Caco-2 (cell line): Measurements from ENCODE around the gene UBXN6. TPM values are rescaled to one million over a fixed set of nuclear protein-coding genes. Genes with fewer than 3 reads are reported as not detected.

Experiments used
- BruUV-seq: library from RNA; stranded (reverse); fragments of 400-500 nt; replicated peaks from 2 replicates; lab custom pipeline; 2021; lab: Mats Ljungman, UMichigan
- CTCF ChIA-PET: fragments of 300-600 bp; sonication (Branson Sonifier 250); formaldehyde crosslinking; loops from one replicate; lab custom pipeline; 2022; ENCODE audit warnings: antibody characterized with exemption; lab: Charles Lee
- POLR2A ChIA-PET: fragments of 300-600 bp; sonication (Branson Sonifier 250); formaldehyde crosslinking; loops from one replicate; lab custom pipeline; 2022; ENCODE audit warnings: antibody characterized with exemption; lab: Charles Lee
- DNase-seq, 2 experiments: peaks; one replicate each; pipeline versions ENCODE4 v3.0.0 to v3.0.0-alpha.2; 2020 to 2022
- H3K27me3 ChIP-seq: replicated peaks from 2 replicates; pipeline ENCODE4 v1.6.0; 2011; ENCODE audit warnings: low read length; ENCODE audit not compliant: control insufficient read depth, insufficient read depth
- H3K36me3 ChIP-seq: 2 replicates; pipeline ENCODE4 v1.5.1; 2011; ENCODE audit warnings: low read length; ENCODE audit not compliant: control insufficient read depth, insufficient read depth
- H3K4me1 ChIP-seq: fragments of 250-450 bp; sonication (Bioruptor Pico); 2 replicates; pipeline ENCODE4 v1.5.1; 2020; ENCODE audit warnings: mild to moderate bottlenecking
- H3K4me3 ChIP-seq: 2 replicates; pipeline ENCODE4 v1.5.1; 2011; ENCODE audit warnings: low read depth, mild to moderate bottlenecking, control low read depth, low read length
- H3K9me3 ChIP-seq: fragments of 250-450 bp; sonication (Bioruptor Pico); 2 replicates; pipeline ENCODE4 v1.5.1; 2020; ENCODE audit warnings: mild to moderate bottlenecking, moderate library complexity
- H3K27ac Mint-ChIP-seq: one replicate; pipeline ENCODE4 v1.8.0; 2022; ENCODE audit warnings: mixed read lengths; ENCODE audit not compliant: unreplicated experiment
- H3K27me3 Mint-ChIP-seq: one replicate; pipeline ENCODE4 v1.8.0; 2022; ENCODE audit warnings: mixed read lengths; ENCODE audit not compliant: insufficient read depth, unreplicated experiment
- H3K36me3 Mint-ChIP-seq: one replicate; pipeline ENCODE4 v1.8.0; 2022; ENCODE audit warnings: mild to moderate bottlenecking, mixed read lengths; ENCODE audit not compliant: insufficient read depth, unreplicated experiment
- H3K4me1 Mint-ChIP-seq: one replicate; pipeline ENCODE4 v1.8.0; 2022; ENCODE audit warnings: low read depth, mixed read lengths; ENCODE audit not compliant: unreplicated experiment
- H3K4me3 Mint-ChIP-seq: one replicate; pipeline ENCODE4 v1.8.0; 2022; ENCODE audit warnings: mild to moderate bottlenecking, moderate library complexity, mixed read lengths; ENCODE audit not compliant: unreplicated experiment
- H3K9me3 Mint-ChIP-seq: one replicate; pipeline ENCODE4 v1.8.0; 2022; ENCODE audit warnings: mixed read lengths; ENCODE audit not compliant: unreplicated experiment
- intact Hi-C: fragments of 100-400 bp; cut with micrococcal nuclease; formaldehyde crosslinking; loops from one replicate; pipeline ENCODE4 v1.10.0; 2022; ENCODE audit not compliant: unreplicated experiment
- total RNA-seq: library from RNA; stranded (reverse); gene quantifications from 2 replicates; pipeline ENCODE4 v1.2.3, GENCODE V29; 2022
- TF ChIP-seq, protein P1 (sequence below), 2 experiments: fragments of 200-600 bp in 1 of 2; IDR thresholded peaks; 1 replicate in 1 of 2; 2 replicates in 1 of 2; pipeline versions ENCODE4 v1.5.1 to v1.8.0; 2011 to 2022; ENCODE audit warnings: antibody characterized with exemption in 1 of 2, control low read depth in 1 of 2, inconsistent platforms in 1 of 2, low read depth in 1 of 2, low read length in 1 of 2, mild to moderate bottlenecking in 1 of 2, moderate library complexity in 1 of 2; ENCODE audit not compliant: insufficient read depth in 1 of 2, severe bottlenecking in 1 of 2, unreplicated experiment in 1 of 2

Gene UBXN6
- total RNA-seq, 1 experiment from 2014 or later: 42.9 TPM

DNA sequence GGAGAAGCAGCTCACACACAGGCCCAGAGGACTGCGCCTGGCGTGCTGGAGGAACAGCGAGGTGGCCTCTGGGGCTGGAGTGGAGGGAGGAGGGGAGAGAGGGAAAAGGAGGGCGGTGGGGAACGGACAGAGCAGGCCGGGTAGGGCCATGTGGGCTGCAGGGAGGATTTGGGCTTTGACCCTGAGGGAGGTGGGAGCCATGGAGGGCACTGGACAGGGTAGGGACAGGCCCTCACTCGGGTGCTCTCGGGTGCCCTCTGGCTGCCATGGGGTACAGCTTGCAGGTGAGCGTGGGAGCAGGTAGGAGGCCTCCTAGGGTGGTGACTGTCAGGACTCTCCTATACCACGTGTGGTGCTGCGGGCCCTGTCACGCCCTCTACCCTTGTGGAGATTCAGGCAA lies 37.9 kb upstream of the UBXN6 start:
- H3K9me3 Mint-ChIP-seq: no peaks in the 10 kb centered on the region
- H3K27me3 Mint-ChIP-seq: no peaks in the 10 kb centered on the region
- Histone ChIP-seq H3K4me3 (no peak overlapping the region), H3K36me3 (peaks cover 1% of the 10 kb centered on the region), H3K4me1 (no peaks in the 10 kb centered on the region), H3K9me3 (no peaks in the 10 kb centered on the region), H3K27me3 (no peaks in the 10 kb centered on the region)
- ChIA-PET CTCF (interaction anchor here (0.6 kb wide), 1 partner anchor 140 kb away, joined by 3 read pairs; no protein-coding TSS in a partner anchor), POLR2A (no interaction called here)
- intact Hi-C loops: no loop called here
- DNase-seq: no peak
- TF ChIP-seq, protein P1, sequence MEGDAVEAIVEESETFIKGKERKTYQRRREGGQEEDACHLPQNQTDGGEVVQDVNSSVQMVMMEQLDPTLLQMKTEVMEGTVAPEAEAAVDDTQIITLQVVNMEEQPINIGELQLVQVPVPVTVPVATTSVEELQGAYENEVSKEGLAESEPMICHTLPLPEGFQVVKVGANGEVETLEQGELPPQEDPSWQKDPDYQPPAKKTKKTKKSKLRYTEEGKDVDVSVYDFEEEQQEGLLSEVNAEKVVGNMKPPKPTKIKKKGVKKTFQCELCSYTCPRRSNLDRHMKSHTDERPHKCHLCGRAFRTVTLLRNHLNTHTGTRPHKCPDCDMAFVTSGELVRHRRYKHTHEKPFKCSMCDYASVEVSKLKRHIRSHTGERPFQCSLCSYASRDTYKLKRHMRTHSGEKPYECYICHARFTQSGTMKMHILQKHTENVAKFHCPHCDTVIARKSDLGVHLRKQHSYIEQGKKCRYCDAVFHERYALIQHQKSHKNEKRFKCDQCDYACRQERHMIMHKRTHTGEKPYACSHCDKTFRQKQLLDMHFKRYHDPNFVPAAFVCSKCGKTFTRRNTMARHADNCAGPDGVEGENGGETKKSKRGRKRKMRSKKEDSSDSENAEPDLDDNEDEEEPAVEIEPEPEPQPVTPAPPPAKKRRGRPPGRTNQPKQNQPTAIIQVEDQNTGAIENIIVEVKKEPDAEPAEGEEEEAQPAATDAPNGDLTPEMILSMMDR (IDR thresholded peaks at IDR 0.05; ENCODE audit: insufficient read depth in 1 of 2, low read depth in 1 of 2, low read length in 1 of 2, severe bottlenecking in 1 of 2, unreplicated experiment in 1 of 2): no peak
- no TSS peak for BruUV-seq
- peaks cover 22% of the 10 kb centered on the region for H3K36me3 Mint-ChIP-seq
- H3K4me3 Mint-ChIP-seq: no peak overlapping the region
- H3K4me1 Mint-ChIP-seq: no peaks in the 10 kb centered on the region
- no peak overlapping the region for H3K27ac Mint-ChIP-seq

DNA sequence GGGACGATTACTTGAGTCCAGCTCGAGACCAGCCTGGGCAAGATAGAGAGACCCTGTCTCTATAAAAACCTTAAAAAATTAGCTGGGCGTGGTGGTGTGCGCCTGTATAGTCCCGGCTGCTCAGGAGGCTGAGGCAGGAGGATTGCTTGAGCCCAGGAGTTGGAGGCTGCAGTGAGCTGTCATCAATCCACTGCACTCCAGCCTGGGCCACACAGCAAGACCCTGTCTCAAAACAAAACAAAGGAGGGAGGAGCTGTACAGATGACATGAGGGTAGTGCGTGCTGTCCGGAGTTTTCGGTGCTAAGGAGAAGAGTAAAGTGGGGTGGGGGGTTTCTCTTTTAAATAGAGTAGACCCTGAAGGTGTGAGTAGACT lies 37.1 kb upstream of the UBXN6 start:
- H3K36me3 Mint-ChIP-seq: peaks cover 21% of the 10 kb centered on the region
- H3K4me3 Mint-ChIP-seq: no peak overlapping the region

DNA sequence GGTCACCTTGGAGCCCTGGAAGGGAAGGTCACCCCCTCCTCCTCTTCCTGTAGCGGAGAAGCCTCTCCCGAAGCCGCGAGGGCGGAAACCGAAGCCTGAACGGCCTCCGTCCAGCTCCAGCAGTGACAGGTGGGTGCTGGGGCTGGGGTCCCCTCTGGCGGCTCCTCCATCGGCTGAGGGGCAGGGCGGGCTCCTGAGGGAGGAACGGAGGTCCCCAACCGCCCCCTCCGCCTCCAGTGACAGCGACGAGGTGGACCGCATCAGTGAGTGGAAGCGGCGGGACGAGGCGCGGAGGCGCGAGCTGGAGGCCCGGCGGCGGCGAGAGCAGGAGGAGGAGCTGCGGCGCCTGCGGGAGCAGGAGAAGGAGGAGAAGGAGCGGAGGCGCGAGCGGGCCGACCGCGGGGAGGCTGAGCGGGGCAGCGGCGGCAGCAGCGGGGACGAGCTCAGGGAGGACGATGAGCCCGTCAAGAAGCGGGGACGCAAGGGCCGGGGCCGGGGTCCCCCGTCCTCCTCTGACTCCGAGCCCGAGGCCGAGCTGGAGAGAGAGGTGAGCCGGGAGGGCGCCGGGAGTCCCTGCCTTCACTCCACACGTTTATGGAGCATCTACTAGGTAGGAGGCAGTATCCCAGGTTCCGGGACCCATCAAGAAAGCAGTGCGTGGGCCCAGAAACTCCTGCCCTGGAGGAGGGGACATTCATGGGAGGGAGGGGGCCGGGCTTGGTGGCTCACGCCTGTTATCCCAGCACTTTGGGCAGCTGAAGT lies 36.5 kb upstream of the UBXN6 start:
- DNase-seq: no peak
- no peaks in the 10 kb centered on the region for H3K9me3 ChIP-seq
- no peak overlapping the region for H3K27ac Mint-ChIP-seq
- H3K9me3 Mint-ChIP-seq: no peaks in the 10 kb centered on the region
- H3K27me3 Mint-ChIP-seq: no peaks in the 10 kb centered on the region
- H3K4me1 Mint-ChIP-seq: no peaks in the 10 kb centered on the region
- ChIA-PET CTCF (interaction anchor here (0.6 kb wide), 1 partner anchor 794 kb away, joined by 4 read pairs; the partner anchor contains the start of gene PIP5K1C), POLR2A (no interaction called here)
- no peak overlapping the region for H3K4me3 Mint-ChIP-seq
- peaks cover 1% of the 10 kb centered on the region for H3K36me3 ChIP-seq
- TF ChIP-seq, protein P1 (IDR thresholded peaks at IDR 0.05; ENCODE audit: insufficient read depth in 1 of 2, low read depth in 1 of 2, low read length in 1 of 2, severe bottlenecking in 1 of 2, unreplicated experiment in 1 of 2): no peak
- no peaks in the 10 kb centered on the region for H3K27me3 ChIP-seq
- no peak overlapping the region for H3K4me3 ChIP-seq
- no TSS peak for BruUV-seq
- intact Hi-C loops: no loop called here
- H3K36me3 Mint-ChIP-seq: peaks cover 21% of the 10 kb centered on the region
- H3K4me1 ChIP-seq: no peaks in the 10 kb centered on the region

More for the DNA sequence above, 37.1 kb upstream of the UBXN6 start:
- no peak overlapping the region for H3K4me3 ChIP-seq
- BruUV-seq: no TSS peak
- TF ChIP-seq, protein P1 (IDR thresholded peaks at IDR 0.05; ENCODE audit: insufficient read depth in 1 of 2, low read depth in 1 of 2, low read length in 1 of 2, severe bottlenecking in 1 of 2, unreplicated experiment in 1 of 2): no peak
- no peaks in the 10 kb centered on the region for H3K4me1 ChIP-seq
- no peak for DNase-seq
- Mint-ChIP-seq H3K9me3 (no peaks in the 10 kb centered on the region), H3K27ac (no peak overlapping the region), H3K27me3 (no peaks in the 10 kb centered on the region), H3K4me1 (no peaks in the 10 kb centered on the region)
- no peaks in the 10 kb centered on the region for H3K27me3 ChIP-seq
- no peaks in the 10 kb centered on the region for H3K9me3 ChIP-seq
- H3K36me3 ChIP-seq: peaks cover 1% of the 10 kb centered on the region
- intact Hi-C loops: no loop called here
- ChIA-PET POLR2A (no interaction called here), CTCF (interaction anchor here (0.6 kb wide), 1 partner anchor 795 kb away, joined by 4 read pairs; the partner anchor contains the start of gene PIP5K1C)
